H1 (cell line): ENCODE measurements around the gene RRP1. TPM values are rescaled to one million over a fixed set of nuclear protein-coding genes. Genes with fewer than 3 reads are reported as not detected.

Source experiments
- ASH2L ChIP-seq: fragments of 200-600, 300-600 bp; sonication (generic); IDR thresholded peaks from one replicate; pipeline ENCODE4 v1.7.1; 2017; ENCODE audit warnings: low read length
- JUND ChIP-seq: IDR thresholded peaks from 2 replicates; pipeline ENCODE4 v1.6.1; 2011; ENCODE audit warnings: mild to moderate bottlenecking, improper control_type of control experiment, low read length
- RFX5 ChIP-seq: IDR thresholded peaks from 2 replicates; pipeline ENCODE4 v1.6.1; 2011; ENCODE audit warnings: low read depth, low read length, improper control_type of control experiment, borderline replicate concordance
- TEAD4 ChIP-seq: IDR thresholded peaks from 2 replicates; pipeline ENCODE4 v1.6.1; 2012; ENCODE audit warnings: low read depth, low read length, inconsistent platforms, mixed read lengths
- ZNF274 ChIP-seq: IDR thresholded peaks from 2 replicates; pipeline ENCODE4 v1.7.0; 2012; ENCODE audit warnings: low read length, borderline replicate concordance; ENCODE audit errors: extremely low read depth
- polyA plus RNA-seq, 7 experiments: library from polyadenylated mRNA; depleted of rRNA in 3 of 7; stranded (reverse) in 5 of 7; unstranded in 2 of 7; fragments of >200 nt in 5 of 7; fragments of 200-250 nt in 2 of 7; gene quantifications; 1 replicate in 5 of 7; 2 replicates in 1 of 7; 4 replicates in 1 of 7; pipeline versions ENCODE4 v1.2.1 to v1.2.3, GENCODE V29; 2011 to 2013; ENCODE audit warnings: missing spikeins in 2 of 7, mixed read lengths in 2 of 7
- total RNA-seq: library from RNA; stranded (reverse); fragmentation: NEBNext Ultra II Directional; extraction: Animal tissue kit (Norgen Biotek cat#: 25700); gene quantifications from 2 replicates; pipeline ENCODE4 v1.2.1, GENCODE V29; 2021
- TF ChIP-seq, protein P1 (sequence below): IDR thresholded peaks from 2 replicates; pipeline ENCODE4 v1.6.1; 2011; ENCODE audit warnings: low read length, improper control_type of control experiment

RRP1 gene
- total and polyA plus RNA-seq, 2 of the 8 experiments (the other 6 are each of a cell fraction or from before 2014, with no cell fraction given), result 11.6 to 55.2 TPM

DNA sequence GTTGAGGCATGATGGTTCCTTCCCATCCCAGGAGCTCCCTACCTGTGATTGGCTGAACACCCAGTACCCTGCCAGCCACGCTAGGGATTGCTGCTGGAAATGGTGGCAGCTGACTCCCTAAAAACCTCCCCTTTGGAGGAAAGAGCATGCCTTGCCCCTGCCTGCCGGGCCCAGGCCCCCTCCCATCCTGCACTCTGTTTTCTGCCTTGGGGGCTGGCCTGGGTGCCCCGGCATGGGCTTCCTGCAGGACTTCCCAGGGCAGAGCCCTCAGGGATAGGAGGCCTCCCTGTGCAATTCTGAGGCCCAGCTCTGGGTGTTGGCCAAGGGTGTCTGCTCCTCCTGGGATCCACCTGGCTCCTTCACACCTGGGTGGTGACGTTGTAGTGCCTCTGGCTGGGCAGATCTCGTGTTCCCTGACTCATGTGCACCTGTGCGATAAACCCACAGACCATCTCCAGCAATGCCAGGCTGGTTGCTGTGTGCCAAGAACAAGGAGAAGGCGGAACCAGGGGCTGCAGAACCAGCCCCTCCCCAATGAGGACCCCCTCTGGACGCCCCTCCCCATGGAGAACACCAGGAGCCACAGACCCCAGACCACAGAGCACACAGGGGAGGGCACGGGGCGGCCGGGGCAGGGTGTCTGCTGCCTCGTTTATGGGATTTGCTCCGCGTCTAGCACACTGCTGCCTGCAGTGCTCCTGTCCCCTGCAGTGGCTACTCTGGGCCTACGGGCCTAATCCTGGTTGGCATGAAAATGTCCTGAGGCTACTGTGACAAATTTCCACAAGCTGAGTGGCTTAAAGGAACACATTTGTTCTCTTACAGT, 26.9 kb upstream of the RRP1 start (continued):
- TF ChIP-seq RFX5, result no peak
- no peak for TF ChIP-seq ASH2L
- no peak for TF ChIP-seq JUND
- no peak for TF ChIP-seq TEAD4
- TF ChIP-seq, protein P1, sequence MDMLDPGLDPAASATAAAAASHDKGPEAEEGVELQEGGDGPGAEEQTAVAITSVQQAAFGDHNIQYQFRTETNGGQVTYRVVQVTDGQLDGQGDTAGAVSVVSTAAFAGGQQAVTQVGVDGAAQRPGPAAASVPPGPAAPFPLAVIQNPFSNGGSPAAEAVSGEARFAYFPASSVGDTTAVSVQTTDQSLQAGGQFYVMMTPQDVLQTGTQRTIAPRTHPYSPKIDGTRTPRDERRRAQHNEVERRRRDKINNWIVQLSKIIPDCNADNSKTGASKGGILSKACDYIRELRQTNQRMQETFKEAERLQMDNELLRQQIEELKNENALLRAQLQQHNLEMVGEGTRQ, result no peak
- no peak for TF ChIP-seq ZNF274
